GM08714 (cell line): ENCODE data around the gene DDIT3.
"Not testable (repeated sequence)": the region's sequence is repeated elsewhere in the genome, so short reads cannot be mapped to it uniquely, and the experiment has no call there.

Experiments used
- H3K4me3 ChIP-seq: fragments of 200-500 bp; sonication (Bioruptor generic); 2 replicates; pipeline ENCODE4 v1.5.1; 2014; ENCODE audit warnings: mild to moderate bottlenecking, low read length, inconsistent platforms
- ZNF274 ChIP-seq: IDR thresholded peaks from 2 replicates; pipeline ENCODE4 v1.6.1; 2012; ENCODE audit warnings: mild to moderate bottlenecking, low read depth, low read length

The DDIT3 gene

GRCh38 chr12:57515934-57516541 lies 4.3 kb downstream of the DDIT3 start:
- no peak for TF ChIP-seq ZNF274

GRCh38 chr12:57515408-57515933 lies 4.8 kb downstream of the DDIT3 start:
- TF ChIP-seq ZNF274 = no peak
- H3K4me3 ChIP-seq = no peak overlapping the region

More at GRCh38 chr12:57515934-57516541, 4.3 kb downstream of the DDIT3 start:
- no peak overlapping the region for H3K4me3 ChIP-seq

- TF ChIP-seq ZNF274 = no peak
- no peak overlapping the region for H3K4me3 ChIP-seq
Measured at GRCh38 chr12:57514720-57515407, 5.5 kb downstream of the DDIT3 start.

GRCh38 chr12:57514246-57514645 lies 6.1 kb downstream of the DDIT3 start:
- not testable (repeated sequence) for H3K4me3 ChIP-seq

GRCh38 chr12:57513677-57514076 lies 6.6 kb downstream of the DDIT3 start:
- H3K4me3 ChIP-seq = not testable (repeated sequence)

- H3K4me3 ChIP-seq = no peak overlapping the region
- TF ChIP-seq ZNF274 = no peak
Measured at GRCh38 chr12:57513266-57513665, 7.0 kb downstream of the DDIT3 start.

- no peak for TF ChIP-seq ZNF274
- no peak overlapping the region for H3K4me3 ChIP-seq
Measured at GRCh38 chr12:57512665-57513064, 7.6 kb downstream of the DDIT3 start.

GRCh38 chr12:57511588-57512325 lies 8.6 kb downstream of the DDIT3 start:
- no peak overlapping the region for H3K4me3 ChIP-seq
- no peak for TF ChIP-seq ZNF274

GRCh38 chr12:57511161-57511560 lies 9.2 kb downstream of the DDIT3 start:
- H3K4me3 ChIP-seq = no peak overlapping the region
- TF ChIP-seq ZNF274 = no peak

- not testable (repeated sequence) for H3K4me3 ChIP-seq
Measured at GRCh38 chr12:57507796-57508195, 12.5 kb downstream of the DDIT3 start.

- H3K4me3 ChIP-seq = not testable (repeated sequence)
Measured at GRCh38 chr12:57506541-57506940, 13.8 kb downstream of the DDIT3 start.

- H3K4me3 ChIP-seq = not testable (repeated sequence)
Measured at GRCh38 chr12:57502311-57502969, 17.9 kb downstream of the DDIT3 start.

GRCh38 chr12:57500213-57500612 lies 20.1 kb downstream of the DDIT3 start:
- no peak for TF ChIP-seq ZNF274

GRCh38 chr12:57498571-57498970 lies 21.7 kb downstream of the DDIT3 start:
- H3K4me3 ChIP-seq = no peak overlapping the region
- TF ChIP-seq ZNF274 = no peak

More at GRCh38 chr12:57500213-57500612, 20.1 kb downstream of the DDIT3 start:
- no peak overlapping the region for H3K4me3 ChIP-seq

GRCh38 chr12:57498132-57498502 lies 22.2 kb downstream of the DDIT3 start:
- no peak for TF ChIP-seq ZNF274
- H3K4me3 ChIP-seq = no peak overlapping the region
